Heart left ventricle (tissue), 13 donors: ENCODE results near the gene CISD2.

Experiments
- CTCF ChIP-seq, 12 donors: fragments of 200-600 bp; sonication (generic) in 4 of 12; IDR thresholded peaks; one replicate each; pipeline versions ENCODE4 v1.5.0 to v1.8.0; 2018 to 2022; ENCODE audit warnings: antibody characterized with exemption in 12 of 12, mild to moderate bottlenecking in 5 of 12
- POLR2A ChIP-seq, 2 donors: fragments of 450-650 bp; IDR thresholded peaks; one replicate each; pipeline ENCODE4 v1.6.1; 2017; ENCODE audit warnings: antibody characterized with exemption in 2 of 2, mild to moderate bottlenecking in 2 of 2, moderate library complexity in 2 of 2
- donor health status: ischemic (EF 13 %, LVEDD 7.1; RV severe dilation, severe dysfunction).
- donor health status: DM: no; HTN: yes; CAD: no.
- donor health status: DM: no; HTN: no; CAD: no.
- donor health status: ischemic (EF 25% LVEDD 6.9; RV normal size, moderate dysfunction).
- donor health status: ischemic (EF 25% LVEDD 5.7; RV mildly dilated, moderate dysfunction).
- donor health status: ischemic (EF 35%, LVEDD 5.7; RV mildly dilated, moderate dysfunction).
- donor health status: nonischemic (EF 11% LVEDD 7.7; RV severe dilation, severe dysfunction).
- donor health status: DM: yes; HTN: yes; CAD: no.
- donor health status: PGD.
- donor health status: ischemic (EF 29% LVEDD 5.4; RV normal size, mild dysfunction).
- donor health status: nonischemic (EF 23%, LVEDD 6.1; RV moderate dilation, normal function).

DNA sequence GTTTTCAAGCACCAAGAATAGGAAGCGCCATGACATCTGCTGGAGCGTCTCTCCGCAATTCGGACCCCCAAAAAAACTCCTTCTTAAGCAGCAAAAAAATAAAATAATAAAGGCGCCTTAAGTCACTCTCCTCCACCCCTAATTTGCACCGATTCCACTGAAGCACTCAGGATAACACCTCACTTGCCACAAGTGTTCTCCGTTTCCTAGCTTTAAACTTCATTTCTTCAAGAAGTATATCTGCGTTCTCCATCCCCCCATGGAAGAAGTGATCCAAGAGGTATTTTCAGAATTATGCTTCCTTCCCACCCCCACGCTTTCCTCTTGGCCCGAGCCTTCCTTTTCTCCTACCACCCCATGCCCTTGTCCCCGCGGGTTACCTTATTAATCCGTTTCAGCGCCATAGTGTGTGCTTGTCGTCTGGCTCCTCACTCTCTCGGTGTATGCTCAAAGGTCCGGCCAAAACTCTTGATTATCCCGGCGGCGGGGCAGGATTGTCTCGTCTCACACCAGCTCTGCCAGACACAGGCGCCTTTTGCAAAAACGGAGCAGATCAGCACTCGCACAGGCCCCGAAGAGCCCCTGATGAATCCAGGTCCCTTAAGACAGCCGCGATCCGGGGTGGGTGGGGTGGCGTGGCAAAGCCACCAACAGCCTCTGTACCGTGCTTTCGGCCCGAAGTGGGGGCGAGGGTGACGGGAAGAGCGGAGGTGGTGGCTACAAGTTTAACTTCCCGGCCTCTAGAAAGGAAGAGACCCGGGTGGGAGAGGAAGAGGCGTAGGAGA is 42.5 kb upstream of the CISD2 start:
- TF ChIP-seq POLR2A (IDR thresholded peaks at IDR 0.05) (no peak), CTCF (IDR thresholded peaks at IDR 0.05) (no peak)
